ENCODE data around the gene SMLR1.

The SMLR1 gene

DNA sequence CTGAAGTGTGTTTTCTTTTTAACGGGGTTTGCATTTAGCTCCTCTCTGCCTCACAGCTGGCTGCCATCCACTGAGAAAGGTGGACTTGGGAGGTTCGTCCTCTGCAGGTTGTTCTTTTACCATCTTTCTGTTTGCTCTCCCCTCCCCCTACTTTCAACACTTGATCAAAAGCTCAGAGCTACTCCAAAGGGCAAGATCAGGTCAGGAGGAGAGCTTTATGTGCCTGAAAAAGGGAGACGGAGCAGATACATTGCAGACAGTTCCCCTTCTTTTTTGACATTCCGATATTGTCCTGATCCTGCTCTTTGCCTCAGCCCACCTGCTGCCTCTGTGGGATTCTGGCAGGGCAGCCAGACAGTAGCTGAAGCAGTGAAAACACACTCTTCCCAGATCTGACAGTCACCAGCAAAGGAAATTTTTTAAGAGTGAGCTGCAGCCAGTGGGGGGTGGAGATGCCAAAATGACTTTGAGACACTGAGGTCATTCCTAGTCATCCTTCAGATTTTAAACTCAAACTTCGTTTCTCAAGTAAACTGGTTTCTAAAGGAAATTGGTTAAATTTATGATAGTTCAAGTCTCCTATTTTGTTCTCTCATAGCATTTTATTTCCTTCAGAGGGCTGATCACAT lies 26.5 kb downstream of the SMLR1 start:
- DNase-seq = no peak

DNA sequence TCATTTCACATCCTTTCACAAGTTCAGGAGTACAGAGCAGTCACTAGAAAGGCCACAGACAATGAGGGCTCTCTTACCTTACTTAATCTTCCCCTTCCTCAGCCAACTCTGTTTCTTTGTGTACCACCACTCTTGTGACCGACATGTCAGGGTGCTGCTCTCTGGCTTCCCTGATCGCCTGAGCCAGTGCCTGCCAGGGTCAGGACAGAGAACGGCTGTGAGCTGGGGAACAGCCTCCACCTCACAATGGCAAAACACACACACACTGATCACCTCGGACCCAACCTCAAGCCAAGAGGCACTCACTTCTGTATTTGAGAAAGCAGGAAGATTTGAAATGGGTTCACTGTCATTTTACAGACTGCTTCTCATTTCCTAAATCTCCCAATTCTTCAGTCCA lies 30.8 kb downstream of the SMLR1 start:
- no peak for DNase-seq

DNA sequence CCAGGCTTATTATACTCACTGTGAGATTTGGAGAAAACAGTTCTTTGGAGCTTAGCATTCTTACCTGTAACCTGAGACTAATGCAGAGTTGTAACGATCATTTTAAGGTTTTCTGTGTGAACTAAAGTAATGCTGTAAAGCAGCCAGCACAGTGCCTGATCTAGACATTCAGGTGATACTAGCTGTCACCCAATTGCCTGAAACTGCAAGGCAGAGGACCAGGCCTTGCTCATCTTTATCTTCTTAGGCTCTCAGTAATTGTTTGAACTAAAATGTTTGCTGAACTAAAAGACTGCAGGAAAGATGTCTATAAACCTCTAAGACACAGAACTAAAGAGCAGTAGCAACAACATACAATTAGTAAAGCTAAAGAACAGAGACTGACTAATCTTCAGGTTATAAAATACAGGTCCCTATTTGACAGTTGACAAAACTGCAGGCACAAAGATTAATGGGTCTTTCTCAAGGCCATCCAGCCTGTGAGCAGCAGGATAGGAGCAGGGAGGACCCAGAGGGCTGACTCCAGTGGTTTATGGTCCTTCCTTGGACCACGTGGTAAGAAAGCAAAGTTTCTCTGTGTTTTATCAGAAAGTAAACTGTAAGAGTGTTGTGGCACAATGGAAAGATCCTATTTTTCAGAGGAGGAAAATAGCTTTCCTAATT lies 31.4 kb downstream of the SMLR1 start:
- DNase-seq = no peak

DNA sequence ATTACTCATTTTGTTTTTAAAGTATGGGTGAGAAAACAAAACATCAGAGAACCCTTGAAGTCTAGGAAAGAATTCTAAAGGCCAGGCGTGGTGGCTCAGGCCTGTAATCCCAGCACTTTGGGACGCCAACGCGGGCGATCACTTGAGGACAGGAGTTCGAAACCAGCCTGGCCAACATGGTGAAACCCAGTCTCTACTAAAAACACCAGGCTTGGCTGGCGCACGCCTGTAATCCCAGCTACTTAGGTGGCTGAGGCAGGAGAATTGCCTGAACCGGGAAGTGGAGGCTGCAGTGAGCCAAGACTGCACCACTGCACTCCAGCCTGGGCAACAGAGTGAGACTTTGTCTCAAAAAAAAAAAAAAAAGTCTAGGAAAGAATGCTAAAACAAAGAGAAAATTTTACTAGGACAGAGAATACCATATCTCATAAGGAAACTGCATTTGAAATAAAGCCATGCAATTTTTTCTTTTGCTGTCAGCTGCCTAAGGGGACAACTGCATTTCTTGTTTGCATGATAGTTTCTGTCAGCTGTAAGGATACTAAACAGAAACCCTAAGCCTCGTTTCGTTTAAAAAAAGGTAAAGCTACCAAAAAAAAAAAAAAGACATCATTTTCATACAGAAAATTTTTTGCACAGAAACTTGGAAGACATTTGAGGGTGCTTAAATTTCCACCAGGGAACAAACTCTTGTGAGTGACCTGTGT lies 32.1 kb downstream of the SMLR1 start:
- DNase-seq = no peak

DNA sequence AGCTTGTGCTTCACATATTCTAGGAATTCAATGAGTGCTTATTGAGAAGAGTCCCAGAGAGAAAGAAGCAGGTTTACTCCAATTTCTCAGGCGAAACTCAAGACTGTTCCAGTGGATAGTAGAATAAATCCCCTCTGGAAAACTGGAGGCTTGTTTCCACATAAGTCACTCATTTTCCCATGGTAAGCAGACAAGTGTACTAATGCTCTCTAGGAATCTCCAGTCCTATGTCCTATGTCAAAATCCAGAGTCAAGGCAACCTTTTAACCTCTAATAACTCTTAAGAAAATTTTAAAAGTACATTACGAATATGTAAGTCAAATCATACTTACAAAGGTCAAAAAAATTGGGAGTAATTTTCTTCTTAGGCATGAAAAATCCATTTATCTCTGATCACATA lies 35.2 kb downstream of the SMLR1 start:
- DNase-seq = no peak

DNA sequence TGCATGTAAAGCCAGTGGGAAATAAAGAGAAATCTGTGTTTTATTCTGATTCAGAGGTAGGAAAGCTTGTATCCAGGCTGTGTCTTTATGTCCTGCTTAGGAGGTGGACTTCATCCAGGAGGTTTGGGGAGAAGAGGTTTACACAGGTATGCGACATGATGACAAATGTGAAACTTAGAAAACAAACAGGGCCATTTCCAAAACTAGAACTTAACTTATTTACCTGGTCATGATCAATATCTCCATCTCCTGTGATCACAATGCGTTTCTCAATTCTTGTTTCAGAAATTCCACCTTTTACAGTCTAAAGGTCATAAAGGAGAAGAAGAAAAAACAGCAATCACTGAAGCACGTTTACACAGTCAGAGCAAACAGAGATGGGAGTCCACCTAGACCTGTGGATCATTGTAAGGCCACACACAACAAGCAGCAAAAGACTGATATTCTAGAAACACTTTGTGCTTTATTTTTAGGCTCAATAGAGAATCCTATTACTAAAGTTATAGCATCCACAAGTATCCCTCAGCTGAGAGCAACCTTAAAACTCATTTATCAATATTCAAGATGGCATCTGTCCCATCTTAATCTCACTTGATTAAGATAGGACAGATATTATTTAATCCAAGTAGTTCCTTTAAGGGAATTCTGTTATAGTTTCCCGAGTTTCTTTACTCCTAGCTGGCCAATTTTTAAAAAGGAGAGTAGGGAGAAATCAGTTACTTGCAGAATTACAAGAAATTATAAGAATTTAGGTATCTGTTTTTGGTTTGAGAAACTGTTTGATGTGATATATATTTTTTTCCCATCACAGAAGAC lies 36.4 kb downstream of the SMLR1 start:
- no peak for DNase-seq

DNA sequence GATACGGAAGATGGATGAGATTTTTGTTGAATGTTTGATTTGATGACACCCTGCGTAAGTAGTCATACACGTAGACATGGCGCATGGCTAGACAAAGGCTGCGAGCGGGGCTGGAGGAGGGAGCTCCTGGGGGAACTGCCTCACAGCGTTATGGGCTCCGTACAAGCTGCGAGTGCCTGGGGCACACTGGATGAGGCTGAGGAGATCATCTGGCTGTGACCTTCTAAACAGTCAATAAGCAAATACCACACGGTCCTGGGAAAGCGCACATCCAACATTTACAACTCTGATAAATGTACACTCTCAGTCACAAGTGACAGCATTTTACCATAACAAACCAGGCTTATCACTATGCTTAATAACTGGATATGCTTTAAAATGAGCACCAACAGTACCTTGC lies 37.1 kb downstream of the SMLR1 start:
- DNase-seq = no peak

DNA sequence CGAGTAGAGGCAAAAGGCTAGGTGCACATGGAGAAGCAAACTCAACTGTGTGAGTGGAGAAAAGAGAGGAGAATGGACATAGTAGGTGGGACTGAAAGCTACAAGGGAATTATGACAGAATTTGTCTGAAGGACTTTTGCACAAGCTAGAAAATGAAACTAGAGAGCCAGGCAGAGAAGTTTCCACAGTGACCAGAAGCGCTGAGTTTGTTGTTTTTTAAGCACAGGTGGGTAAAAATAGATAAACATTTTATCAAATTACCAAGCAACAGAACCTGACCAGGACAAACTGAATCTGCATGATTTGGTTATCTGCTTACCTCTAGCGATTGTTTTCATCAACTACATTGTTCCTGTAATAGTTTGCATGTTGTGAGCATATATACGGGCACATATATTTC lies 38.6 kb downstream of the SMLR1 start:
- no peak for DNase-seq

DNA sequence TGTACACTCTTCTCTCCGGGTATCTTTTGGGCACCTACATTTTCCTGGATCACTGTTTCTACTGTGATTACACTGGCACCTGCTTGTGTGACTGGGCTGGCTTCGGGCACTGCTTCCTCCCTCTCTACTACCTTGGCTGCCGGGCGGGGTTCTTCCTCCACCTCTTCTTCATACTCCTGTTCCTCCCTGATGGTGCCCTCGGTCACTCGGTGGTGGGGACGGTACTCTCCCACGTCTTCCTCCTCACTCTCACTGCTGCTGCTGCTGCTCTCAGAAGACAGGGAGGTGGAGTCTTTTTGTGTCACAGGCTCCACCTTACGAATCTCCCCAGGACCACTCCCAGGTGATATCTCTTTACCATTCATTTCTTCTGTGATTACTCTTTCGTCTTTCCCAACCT lies 42.5 kb downstream of the SMLR1 start:
- DNase-seq = no peak

DNA sequence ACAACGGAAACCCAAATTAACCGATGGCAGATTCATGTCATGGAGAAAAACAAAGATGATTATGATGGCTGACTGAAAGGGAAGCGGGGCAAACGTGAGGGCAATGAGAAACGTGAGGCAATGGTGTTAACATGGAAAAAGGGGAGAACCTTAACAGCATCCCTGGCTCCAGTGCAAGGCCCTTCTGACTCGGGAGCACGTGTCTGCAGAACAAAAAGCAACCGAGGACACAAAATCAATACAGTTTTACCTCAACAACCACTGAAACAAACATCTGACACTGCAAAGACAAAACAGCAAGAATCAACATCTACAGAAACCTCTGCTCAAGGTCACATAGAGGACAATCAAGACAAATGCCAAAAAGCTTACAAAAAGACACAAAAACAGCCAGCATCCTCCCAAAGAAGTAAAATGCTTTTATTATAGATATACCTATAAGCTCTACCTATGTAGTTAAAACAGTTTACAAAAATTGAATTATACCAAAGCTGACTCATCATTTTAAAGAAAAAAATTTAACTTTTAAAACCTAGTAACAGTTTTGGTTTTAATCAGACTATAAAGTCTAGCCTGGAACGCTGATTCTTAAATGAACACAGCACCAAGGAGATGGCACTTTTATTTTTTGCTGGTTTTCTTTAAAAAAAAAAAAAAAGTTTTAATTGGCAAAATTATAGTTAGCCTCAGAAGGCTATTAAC lies 43.1 kb downstream of the SMLR1 start:
- DNase-seq = no peak

DNA sequence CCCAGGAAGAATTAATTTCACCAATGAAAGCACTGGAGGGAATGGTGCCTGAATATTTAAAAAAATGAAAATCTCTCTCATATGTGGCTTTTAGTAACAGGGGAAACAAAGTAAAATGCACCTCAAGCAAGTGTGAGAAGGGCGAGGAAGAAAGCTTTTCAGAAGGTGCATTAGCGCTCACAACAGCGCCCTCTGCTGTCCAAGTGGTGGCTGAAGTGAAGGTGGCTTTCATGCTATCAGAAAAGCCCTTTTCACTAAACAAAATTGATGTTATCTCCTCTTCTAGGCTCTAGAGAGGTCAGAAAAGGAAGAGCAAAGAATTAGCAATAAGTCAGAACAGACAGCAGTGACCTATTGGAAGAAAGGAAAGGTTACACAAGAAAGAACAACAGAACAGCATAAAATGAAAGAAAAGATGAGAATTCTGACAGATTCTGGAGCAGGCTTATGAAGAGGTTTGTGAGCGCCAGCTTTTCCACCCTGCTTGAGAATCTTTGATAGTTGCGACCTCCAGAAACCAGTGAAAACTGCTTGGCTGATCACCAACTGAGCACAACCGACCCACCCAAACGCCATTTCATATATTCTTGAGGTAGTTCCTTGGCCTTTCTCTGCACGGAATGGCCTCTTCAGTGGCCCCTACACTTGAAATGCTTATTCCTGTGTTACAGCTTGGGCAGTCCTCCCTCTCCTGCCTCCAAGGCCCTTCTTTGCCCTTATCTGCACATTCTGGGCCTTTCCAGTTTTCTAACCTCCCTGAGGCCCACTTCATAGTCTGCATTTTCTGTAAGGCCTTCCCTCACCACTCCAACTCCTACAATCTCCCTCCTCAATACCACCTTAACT lies 45.3 kb downstream of the SMLR1 start:
- DNase-seq = peak; percentile 44 to 68

DNA sequence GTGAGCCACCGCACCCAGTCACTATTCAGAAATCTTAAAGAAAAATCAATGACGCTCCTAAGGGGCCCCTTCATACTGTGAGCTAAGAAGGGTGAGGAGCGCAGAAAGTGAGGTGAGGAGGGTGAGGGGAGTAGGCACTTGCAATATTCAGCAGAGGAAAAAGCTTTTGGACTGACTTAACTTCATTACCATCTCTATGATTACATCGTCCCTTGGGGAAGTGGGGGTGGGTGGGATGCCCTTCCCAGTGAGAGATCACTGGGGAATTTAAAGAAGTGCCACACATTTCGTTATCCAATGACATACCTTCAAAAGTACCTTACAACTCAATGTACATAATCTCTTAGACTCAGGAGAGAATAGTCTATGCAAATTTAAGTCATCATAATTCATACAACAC lies 46.5 kb downstream of the SMLR1 start:
- no peak for DNase-seq

DNA sequence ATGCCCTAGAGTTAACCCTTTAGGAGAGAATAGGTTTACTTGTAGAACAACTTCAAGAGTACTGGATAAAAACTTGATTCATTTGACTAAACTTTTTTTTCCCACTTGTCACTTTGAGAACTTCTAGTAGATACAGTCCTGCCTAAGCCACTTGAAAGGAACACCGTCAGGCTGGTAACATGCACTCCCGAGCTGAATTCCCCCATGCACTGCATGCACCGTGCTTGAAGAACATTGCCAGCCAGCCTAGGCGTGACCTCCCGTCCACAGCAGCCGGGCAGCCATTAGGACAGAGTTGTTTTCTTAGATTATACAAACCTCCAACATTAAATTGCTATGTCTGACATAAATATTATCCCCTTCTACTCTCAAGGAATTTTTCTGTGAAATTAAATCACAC lies 52.6 kb downstream of the SMLR1 start:
- DNase-seq = no peak

DNA sequence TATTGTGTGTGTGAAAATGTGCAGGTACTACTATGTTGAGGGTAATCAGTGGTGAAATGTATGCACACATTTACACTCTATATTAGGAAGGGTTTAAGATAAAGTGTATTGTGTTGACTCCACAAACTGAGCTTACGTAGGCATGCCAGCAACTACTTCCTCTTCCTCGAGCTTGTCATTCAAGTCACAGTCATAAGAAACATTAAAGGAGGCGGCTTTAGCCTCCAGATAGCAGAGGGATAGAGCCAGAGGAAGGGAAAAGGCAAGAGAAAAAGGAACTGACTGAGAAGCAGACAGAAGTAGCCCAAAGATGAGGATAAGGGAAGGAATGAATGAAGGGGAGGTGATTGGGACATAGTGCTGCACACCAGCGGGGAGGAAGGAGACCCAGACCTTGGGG lies 55.2 kb downstream of the SMLR1 start:
- DNase-seq = no peak

DNA sequence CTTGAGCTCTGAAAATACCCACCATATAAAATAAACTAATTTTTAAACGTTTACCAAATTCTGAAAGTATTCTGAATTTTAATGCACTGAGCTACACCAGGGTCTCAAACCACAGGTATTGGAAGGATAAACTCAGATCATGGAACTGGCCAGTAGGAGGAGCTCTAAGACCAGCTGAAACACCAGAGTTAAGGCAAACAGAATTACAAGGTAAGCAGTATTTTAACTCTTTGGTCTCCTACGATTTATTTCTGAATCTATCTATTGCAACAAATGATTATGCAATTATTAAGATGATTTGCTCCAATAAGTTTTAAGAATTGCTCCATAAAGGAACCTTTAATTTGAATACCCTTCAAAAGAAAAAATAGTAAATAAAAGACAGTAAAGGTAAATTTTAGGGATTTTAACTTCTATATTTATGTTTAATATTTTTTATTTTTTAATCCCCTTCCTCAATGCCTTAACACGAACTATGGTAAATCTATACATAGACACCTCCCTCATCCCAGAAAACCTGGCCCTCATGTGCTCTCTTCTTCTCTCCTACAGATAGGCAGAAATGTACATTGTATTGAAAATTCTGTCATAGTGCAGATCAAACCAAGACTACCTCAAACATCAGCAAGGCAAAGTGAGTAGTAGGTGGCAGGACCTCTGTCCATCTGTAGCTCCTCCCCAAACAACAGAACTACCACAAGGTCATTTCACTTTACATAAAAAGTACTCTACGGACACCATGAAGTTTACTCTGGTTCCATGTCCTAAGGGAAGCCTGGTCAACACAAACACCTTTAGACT lies 58.4 kb downstream of the SMLR1 start:
- peak; percentile 73 to 84 for DNase-seq
